NB4 (cell line): ENCODE measurements around the gene XPO4.

Experiments used
- DNase-seq: peaks from one replicate; pipeline ENCODE4 v3.0.0; 2010; ENCODE audit warnings: low read depth
- H3K4me3 ChIP-seq: one replicate; pipeline ENCODE4 v1.5.1; 2011; ENCODE audit warnings: mild to moderate bottlenecking, low read depth, low read length, moderate library complexity
- CTCF ChIP-seq: IDR thresholded peaks from one replicate; pipeline ENCODE4 v1.5.1; 2012; ENCODE audit warnings: low read depth, low read length
- MAX ChIP-seq: IDR thresholded peaks from 2 replicates; pipeline ENCODE4 v1.6.1; 2011; ENCODE audit warnings: low read depth, low read length
- MYC ChIP-seq: IDR thresholded peaks from 2 replicates; pipeline ENCODE4 v1.6.1; 2011; ENCODE audit warnings: low read depth, low read length
- POLR2A ChIP-seq: IDR thresholded peaks from 2 replicates; pipeline ENCODE4 v1.6.1; 2011; ENCODE audit warnings: mild to moderate bottlenecking; ENCODE audit not compliant: insufficient read length; ENCODE audit errors: extremely low read depth

The XPO4 gene

GRCh38 chr13:20831254-20831653 lies 71.3 kb downstream of the XPO4 start:
- no peak for TF ChIP-seq POLR2A
- TF ChIP-seq MAX = no peak
- no peak for TF ChIP-seq MYC
- TF ChIP-seq CTCF = no peak
- H3K4me3 ChIP-seq = no peak overlapping the region
- DNase-seq = no peak

- H3K4me3 ChIP-seq = no peak overlapping the region
- no peak for TF ChIP-seq POLR2A
- no peak for TF ChIP-seq MYC
- TF ChIP-seq MAX = no peak
- peak; percentile 88 for TF ChIP-seq CTCF
- peak; percentile 65 for DNase-seq
These were observed 73.8 kb downstream of the XPO4 start for GRCh38 chr13:20828539-20829364.

DNA sequence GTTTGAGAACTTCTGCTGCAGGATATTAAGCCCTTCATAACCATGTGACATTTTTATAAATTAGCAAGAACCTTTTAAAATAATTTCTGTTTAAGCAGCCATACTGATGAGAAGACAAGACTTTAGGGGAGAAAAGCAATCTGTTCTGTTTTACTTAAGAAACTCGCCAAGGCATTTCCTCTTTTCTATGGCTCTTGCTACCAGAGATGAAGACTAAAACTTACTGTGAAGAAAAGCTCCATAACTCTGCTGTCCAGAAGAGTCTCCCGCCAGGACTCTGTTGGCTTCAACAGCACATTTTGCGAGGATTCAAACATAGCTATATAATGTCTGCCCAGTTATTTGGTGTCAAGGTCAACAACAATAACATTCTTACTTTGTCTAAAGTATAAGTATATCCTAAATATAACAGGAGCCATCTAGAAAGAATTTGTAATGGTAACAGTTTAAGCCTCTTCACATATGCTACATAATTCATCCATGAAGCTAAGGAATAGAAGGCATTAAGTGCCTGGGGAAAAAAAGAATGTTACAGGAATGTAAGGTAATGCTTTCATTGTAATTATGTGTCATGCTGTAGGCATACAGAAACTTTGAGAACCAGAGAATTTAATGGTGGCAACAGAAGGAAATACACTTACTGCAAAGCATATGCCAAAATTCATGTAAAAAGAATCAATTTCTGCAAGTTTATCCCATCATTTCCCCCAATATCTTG lies 75.5 kb downstream of the XPO4 start:
- H3K4me3 ChIP-seq = no peak overlapping the region

DNA sequence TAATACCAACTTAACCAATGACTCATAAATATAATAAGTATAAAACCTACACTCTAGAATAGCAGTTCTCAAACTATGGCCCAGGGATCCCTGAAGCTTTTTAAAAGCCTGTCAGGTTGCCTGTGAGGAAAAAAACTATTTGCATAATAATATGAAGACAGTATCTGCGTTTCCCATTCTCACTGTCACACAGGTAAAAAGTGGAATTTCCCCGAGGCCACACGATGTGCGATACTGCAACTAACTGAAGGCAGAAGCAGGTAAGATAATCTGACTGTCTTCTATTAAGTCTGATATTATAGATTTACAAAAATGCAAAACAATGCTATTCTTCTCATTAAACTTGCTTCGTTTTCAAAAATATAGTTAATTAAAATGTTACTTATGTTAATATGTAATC lies 76.2 kb downstream of the XPO4 start:
- TF ChIP-seq MAX (no peak), MYC (no peak)
- H3K4me3 ChIP-seq = no peak overlapping the region
- DNase-seq = no peak

More for the DNA sequence above, 75.5 kb downstream of the XPO4 start:
- TF ChIP-seq MAX (no peak), MYC (no peak), POLR2A (no peak), CTCF (no peak)
- no peak for DNase-seq

DNA sequence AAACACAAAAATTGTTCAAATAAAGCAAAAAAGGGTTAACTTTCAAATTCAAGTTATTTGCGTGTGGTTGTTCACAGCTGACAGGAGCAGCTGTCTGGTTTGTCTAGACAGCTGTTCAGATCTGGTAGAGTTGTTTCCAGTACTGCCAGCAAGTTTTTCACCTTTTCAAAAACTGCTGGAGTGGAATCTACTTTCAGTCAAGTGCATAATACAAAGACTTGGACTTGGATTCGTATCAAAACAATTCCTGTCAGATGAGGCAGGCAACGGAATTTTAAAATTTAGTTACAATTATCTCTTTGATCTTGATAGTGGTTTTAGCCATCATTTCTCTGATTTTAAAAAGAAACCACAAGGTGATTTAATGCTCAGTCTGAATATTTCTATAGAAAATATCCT lies 77.1 kb downstream of the XPO4 start:
- DNase-seq = no peak
- TF ChIP-seq MYC (no peak), MAX (no peak), CTCF (no peak), POLR2A (no peak)
- H3K4me3 ChIP-seq = no peak overlapping the region

- no peak overlapping the region for H3K4me3 ChIP-seq
- no peak for DNase-seq
- TF ChIP-seq CTCF (no peak), MAX (no peak), MYC (no peak), POLR2A (no peak)
These were observed 77.6 kb downstream of the XPO4 start for GRCh38 chr13:20824762-20825476.
